Measurements from ENCODE around the gene MYL6B.
A peak's percentile ranks its signal among the peaks of the same experiment; 100 is the strongest.

MYL6B gene

DNA sequence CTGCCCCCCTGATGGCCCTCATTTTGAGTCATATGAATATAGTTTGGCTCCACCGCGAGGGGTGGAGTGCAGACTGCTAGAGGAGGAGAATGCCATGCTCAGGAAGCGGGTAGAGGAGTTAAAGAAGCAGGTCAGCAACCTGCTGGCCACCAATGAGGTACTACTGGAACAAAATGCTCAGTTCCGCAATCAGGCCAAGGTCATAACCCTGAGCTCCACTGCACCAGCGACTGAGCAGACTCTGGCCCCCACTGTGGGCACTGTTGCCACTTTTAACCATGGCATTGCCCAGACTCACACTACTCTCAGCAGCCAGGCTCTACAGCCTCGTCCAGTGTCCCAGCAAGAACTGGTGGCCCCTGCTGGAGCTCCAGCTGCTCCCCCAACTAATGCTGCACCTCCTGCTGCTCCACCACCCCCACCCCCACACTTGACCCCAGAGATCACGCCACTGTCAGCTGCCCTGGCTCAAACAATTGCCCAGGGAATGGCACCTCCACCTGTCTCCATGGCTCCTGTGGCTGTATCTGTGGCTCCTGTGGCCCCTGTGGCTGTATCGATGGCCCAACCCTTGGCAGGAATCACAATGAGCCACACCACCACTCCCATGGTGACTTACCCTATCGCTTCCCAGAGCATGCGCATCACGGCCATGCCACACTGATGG, 31.1 kb upstream of the MYL6B start:
- DNase-seq (ENCODE audit: extremely low read depth in 1 of 2, low read depth in 1 of 2), result no peak

DNA sequence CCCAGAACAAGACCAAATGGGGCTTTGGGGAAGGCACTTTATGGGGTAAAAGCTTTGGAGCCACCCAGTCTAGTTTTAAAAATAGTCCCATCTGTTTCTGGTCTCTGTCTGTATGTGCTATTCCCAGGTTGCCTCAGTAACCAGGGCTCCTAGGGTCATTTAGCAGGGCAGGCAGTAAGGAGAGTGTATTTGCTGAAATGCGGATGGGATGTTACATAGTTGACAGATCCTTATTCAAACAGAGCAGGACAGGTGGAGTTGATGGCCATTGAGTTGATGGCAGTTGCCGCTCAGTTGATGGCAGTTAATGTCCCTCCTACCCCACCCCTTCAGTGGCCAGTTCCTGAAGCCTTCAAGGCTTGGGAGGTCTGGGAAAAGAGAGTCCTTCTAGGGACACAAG, 29.8 kb upstream of the MYL6B start:
- no peak for DNase-seq (ENCODE audit: extremely low read depth in 1 of 2, low read depth in 1 of 2)

GRCh38 chr12:56124133-56124532, 28.3 kb upstream of the MYL6B start:
- DNase-seq (ENCODE audit: extremely low read depth in 1 of 2, low read depth in 1 of 2), result no peak

GRCh38 chr12:56126732-56127239, 25.6 kb upstream of the MYL6B start:
- DNase-seq (ENCODE audit: extremely low read depth in 1 of 2, low read depth in 1 of 2), result no peak

GRCh38 chr12:56127485-56127887, 24.9 kb upstream of the MYL6B start:
- no peak for DNase-seq (ENCODE audit: extremely low read depth in 1 of 2, low read depth in 1 of 2)

GRCh38 chr12:56127888-56128669, 24.3 kb upstream of the MYL6B start, which contains the start of gene ESYT1:
TSS of gene ESYT1 (plus strand) at chr12:56128267. CDS start at chr12:56128320, 53 bp downstream.
- DNase-seq (ENCODE audit: extremely low read depth in 1 of 2, low read depth in 1 of 2), result peak; percentile 86 to 95

- no peak for DNase-seq (ENCODE audit: extremely low read depth in 1 of 2, low read depth in 1 of 2)
These were observed 23.6 kb upstream of the MYL6B start for GRCh38 chr12:56128670-56129205.

DNA sequence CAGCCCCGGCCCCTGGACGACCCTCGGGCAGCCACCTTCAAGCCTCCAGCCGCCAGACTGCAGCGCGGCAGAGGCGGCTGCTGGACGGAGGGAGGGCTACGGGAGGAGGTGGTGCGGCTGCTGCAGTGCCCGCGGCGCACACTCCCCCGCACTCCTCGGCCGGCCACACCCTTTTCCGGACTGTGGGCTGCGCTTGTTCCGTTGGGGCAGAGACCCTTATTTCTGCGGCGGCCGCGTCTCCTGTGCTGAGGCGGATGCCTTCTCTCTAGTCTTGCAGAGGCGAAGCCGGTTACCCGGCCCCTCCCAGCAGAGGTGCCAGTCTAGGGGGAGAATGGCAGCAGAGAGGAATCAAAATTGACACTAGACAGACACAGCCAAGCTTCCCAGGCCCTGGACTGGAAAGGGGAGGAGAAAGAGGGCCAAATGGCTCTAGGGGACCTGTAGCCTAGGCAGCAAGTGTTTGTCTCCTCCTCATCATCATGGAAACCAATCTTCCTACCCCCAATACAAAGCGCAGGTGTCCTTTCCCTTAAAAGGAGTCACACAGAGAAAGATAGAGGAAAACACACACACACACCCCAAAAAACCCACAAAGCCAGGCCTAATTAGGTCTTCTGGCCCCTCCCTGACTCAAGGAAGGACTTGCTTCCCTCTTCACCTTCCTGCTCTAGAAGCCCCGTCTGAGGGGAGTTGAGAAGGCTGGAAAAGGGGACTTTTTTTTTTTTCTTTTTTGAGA, 23.0 kb upstream of the MYL6B start:
- DNase-seq (ENCODE audit: extremely low read depth in 1 of 2, low read depth in 1 of 2), result peak in 1 of 2 donors; percentile 69

DNA sequence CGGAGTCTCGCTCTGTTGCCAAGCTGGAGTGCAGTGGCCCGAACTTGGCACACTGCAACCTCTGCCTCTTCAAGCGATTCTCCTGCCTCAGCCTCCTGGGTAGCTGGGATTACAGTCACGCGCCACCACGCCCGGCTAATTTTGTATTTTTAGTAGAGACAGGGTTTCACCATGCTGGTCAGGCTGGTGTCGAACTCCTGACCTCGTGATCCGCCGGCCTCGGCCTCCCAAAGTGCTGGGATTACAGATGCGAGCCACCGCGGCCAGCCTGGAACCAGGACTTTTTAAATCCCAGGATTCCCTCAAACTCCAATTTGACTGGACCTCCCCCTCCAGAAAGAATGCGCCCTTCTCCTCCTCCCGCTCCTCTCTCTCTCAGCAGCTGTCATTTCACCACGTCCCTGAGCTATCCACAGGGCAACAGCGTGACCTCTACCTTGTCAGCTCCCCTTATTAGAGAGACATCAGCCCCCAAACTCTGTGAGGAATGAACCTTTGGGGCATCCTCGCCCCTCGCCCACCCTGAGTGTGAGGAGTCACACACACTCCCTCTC, 22.4 kb upstream of the MYL6B start:
- no peak for DNase-seq (ENCODE audit: extremely low read depth in 1 of 2, low read depth in 1 of 2)

- no peak for DNase-seq (ENCODE audit: extremely low read depth in 1 of 2, low read depth in 1 of 2)
These were observed 21.5 kb upstream of the MYL6B start for GRCh38 chr12:56130876-56131275.

- no peak for DNase-seq (ENCODE audit: extremely low read depth in 1 of 2, low read depth in 1 of 2)
These were observed 17.5 kb upstream of the MYL6B start for GRCh38 chr12:56134897-56135296.

GRCh38 chr12:56137853-56138571, 14.4 kb upstream of the MYL6B start:
- no peak for DNase-seq (ENCODE audit: extremely low read depth in 1 of 2, low read depth in 1 of 2)

DNA sequence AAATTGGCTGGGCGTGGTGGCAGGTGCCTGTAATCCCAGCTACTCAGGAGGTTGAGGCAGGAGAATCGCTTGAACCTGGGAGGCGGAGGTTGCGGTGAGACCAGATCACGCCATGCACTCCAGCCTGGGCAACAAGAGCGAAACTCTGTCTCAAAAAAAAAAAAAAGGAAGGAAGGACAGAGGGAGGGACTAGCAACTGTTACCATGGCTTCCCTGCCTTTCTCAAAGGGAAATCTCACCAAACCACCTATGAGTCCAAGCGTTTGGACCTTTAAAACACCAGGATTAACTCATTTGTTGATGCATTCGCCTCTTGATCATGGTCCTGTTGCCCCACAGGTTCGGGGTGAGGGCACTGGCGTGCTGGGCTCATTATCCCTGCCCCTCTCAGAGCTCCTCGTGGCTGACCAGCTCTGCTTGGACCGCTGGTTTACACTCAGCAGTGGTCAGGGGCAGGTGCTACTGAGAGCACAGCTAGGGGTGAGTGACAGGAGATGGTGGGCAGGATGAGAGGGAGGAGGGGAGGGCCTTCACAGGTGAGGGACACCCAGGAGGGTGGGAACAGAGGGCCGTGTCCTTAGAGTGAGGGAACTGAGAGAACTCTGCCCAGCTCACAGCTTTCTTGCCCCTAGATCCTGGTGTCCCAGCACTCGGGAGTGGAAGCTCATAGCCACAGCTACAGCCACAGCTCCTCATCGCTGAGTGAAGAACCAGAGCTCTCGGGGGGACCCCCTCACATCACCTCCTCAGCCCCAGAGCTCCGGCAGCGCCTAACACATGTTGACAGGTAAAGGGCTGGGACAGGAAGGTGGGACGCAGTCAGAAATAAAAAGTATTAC, 10.2 kb upstream of the MYL6B start:
- no peak for DNase-seq (ENCODE audit: extremely low read depth in 1 of 2, low read depth in 1 of 2)

DNA sequence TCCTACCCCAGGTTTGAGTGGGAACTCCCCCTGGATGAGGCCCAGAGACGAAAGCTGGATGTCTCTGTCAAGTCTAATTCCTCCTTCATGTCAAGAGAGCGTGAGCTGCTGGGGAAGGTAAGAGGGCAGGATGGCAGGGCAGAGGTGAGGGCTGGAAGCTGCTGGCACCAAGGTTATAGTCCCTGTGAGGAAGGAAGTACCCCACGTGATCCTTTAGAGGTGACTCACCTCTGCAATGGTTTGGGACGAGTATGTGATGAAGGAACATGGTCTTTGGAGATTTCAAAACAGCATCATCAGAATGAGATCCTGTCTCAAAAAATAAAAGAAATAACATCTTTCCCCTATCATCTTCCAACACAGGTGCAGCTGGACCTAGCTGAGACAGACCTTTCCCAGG, 9.2 kb upstream of the MYL6B start:
- DNase-seq (ENCODE audit: extremely low read depth in 1 of 2, low read depth in 1 of 2), result no peak

- DNase-seq (ENCODE audit: extremely low read depth in 1 of 2, low read depth in 1 of 2), result no peak
These were observed 8.5 kb upstream of the MYL6B start for GRCh38 chr12:56143870-56144269.

DNA sequence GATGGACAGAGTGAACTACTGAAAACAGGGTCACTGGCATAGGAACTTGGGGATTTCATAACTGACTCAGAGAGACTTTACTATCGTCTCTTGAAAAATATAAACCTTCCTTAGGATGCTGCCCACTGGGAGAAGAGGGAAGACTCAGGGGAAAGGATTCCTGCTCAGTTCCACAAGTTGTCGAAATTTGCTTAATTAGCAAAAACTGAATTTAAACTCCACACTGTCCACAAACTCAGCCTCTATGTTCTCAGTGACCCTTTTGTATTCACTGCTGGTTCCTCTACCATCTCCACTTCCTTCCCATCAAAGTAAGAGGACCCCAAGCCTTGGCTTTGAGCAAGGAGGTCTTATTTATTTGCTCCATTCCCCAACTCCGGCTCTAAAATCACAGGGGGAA, 7.2 kb upstream of the MYL6B start:
- no peak for DNase-seq (ENCODE audit: extremely low read depth in 1 of 2, low read depth in 1 of 2)

DNA sequence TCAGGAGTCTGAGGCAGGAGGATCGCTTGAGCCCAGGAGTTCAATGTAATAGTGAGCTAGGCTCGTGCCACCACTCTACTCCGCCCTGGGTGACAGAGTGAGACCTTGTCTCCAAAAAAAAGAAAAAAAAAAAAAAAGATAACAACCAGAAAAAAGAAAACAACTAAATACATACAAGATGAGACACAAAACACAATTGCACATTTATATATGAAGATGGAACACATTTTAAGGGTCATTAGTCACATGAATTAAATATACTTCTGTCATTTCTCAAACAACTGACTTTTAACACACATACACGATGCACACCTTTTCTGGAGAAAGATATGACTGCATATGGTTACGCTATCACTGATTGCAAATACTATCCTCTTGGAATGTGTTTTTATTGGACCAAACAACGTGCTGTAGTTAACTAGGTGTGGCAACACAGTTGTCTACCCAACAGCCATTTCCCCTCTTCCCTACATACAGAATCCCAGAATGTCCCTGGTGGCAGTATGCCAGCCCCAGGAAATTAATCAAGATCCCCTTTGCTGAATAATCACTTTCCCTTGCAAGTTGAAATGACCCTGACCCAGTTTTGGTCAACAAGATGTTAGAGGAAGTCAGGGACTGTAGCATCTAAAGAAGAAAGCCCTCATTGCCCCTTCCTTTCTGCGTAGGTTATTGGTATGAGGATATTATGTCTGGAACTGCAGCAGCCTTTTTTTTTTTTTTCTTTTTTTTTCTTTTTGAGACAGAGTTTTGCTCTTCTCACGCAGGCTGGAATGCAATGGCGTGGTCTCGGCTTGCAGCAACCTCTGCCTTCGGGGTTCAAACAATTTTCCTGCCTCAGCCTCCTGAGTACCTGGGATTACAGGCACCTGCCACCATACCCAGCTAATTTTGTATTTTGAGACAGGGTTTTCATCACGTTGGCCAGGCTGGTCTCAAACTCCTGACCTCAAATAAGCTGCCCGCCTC, 5.6 kb upstream of the MYL6B start:
- DNase-seq (ENCODE audit: extremely low read depth in 1 of 2, low read depth in 1 of 2), result no peak

- DNase-seq (ENCODE audit: extremely low read depth in 1 of 2, low read depth in 1 of 2), result no peak
These were observed 1.8 kb upstream of the MYL6B start for GRCh38 chr12:56150563-56150962.

Measured in activated CD8-positive, alpha-beta memory T cell treated with anti-CD3 and anti-CD28 coated beads for 1 hour (primary cell).